GM18868 (cell line): Measurements from ENCODE around the gene TP53I3.
"Not testable (repeated sequence)": the region's sequence is repeated elsewhere in the genome, so short reads cannot be mapped to it uniquely, and the experiment has no call there.

ENCODE experiments used
- ATAC-seq: cut with Tn5 transposase; IDR thresholded peaks from one replicate; pipeline ENCODE4 v1.9.1; 2021; ENCODE audit warnings: mild to moderate bottlenecking, moderate library complexity; ENCODE audit not compliant: unreplicated experiment

The TP53I3 gene, protein sequence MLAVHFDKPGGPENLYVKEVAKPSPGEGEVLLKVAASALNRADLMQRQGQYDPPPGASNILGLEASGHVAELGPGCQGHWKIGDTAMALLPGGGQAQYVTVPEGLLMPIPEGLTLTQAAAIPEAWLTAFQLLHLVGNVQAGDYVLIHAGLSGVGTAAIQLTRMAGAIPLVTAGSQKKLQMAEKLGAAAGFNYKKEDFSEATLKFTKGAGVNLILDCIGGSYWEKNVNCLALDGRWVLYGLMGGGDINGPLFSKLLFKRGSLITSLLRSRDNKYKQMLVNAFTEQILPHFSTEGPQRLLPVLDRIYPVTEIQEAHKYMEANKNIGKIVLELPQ

DNA sequence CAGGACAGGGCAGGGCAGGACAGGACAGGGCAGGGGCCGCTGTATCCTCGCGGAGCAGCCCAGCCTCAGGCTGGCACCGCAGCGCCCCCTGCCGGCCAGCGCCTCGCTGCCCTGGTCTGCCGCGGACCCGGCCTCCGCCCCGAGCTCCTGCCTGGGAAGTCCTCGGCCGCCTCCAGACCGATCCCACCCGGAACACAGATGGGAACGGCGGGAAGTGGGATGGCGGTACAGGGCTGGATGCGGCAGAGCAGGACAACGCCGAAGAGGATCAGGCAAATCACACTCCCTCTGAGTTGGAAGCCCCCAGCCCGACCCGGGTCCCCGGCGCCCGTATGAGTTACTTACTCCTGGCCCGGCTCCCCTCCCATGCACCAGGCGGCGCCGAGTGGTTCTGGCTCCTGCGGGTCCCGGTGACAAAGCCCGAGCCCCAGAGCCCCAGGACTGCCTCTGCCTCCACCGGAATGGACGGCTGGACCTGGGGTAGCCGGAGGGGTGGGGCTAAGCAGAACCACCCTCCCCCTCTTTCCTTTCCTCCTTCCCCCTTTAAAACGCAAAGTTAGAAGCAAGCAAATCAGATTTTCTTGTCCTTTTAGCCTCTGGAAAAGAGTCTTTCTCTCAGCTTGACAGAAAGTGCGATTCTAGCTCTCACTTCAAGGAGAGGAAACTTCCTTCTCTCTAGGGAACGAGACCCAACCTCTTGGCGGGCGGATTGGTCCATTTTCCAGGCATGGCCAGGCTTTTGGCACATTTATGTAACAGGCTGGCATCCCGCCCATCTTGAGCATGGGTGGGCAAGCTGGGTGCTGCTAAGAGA, at the start of gene TP53I3:
Gene TP53I3 (minus strand): TSS at position 449 of the 814 bp plus-strand sequence. CDS start 508 bp downstream, outside the sequence.
- peak; percentile 72 for ATAC-seq

GRCh38 chr2:24132543-24132942, 47.9 kb upstream of the TP53I3 start:
- ATAC-seq: no peak

DNA sequence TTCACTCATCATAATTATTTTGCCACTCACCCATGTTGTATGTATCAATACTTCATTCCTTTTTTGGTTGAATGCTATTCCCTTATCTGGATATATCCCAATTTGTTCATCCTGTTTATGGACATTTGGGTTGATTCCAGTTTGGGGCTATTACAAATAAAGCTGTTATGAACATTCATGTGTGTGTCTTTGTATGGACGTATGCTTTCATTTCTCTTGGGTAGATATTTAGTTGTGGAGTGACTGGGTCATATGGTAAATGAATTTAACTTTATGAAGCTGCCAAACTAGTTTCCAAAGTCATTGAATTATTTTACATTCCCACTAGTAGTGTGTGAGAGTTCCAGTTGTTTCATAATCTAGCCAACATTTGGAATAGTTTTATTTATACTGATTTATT, 41.3 kb upstream of the TP53I3 start:
- no peak for ATAC-seq

GRCh38 chr2:24123922-24124580, 39.4 kb upstream of the TP53I3 start:
- peak; percentile 5 for ATAC-seq

DNA sequence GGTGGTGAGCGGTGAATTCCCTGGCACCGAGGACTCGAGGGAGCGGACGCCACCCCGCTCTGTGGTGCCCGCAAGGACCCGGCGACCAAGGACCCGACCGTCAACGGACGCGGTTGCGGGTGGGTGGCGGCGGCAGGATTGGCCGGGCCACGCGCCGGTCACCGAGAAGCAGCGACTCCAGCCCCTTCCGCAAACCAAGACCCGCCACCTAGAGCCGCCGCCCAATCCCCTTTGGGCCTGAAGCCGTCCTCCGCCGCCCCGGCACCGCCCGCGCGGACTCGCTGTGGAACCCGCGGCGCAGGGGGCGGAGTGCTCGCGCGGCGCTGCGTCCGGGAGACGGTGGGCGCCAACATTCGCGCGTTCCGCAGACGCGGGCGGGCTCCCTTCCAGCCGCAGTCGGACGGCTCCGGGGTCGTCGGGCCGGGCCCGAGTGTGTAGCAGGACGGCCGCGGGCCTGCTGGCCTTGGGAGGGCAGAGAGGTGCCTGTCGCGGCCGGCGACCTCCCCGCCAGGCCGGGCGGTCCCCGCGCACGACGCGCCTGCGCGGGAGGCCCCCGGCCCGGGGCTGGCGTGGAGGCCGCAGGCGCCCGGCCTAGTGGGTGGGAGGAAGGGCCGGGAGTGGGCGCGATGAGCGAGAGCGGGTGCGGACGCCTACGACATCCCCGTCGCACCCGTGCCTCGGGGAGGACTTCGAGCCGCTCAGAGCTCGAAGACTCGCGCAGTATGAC, 38.7 kb upstream of the TP53I3 start, which contains the start of the genes FAM228B and PFN4:
Gene FAM228B (plus strand): TSS at position 275 of the 727 bp plus-strand sequence. CDS start 893 bp downstream, outside the sequence.
Gene PFN4 (minus strand): TSS at position 140 of the 727 bp plus-strand sequence. CDS start 799 bp downstream, outside the sequence.
- ATAC-seq: peak; percentile 93

- no peak for ATAC-seq
Observed at GRCh38 chr2:24122366-24123194, 37.9 kb upstream of the TP53I3 start.

GRCh38 chr2:24121469-24121868, 36.8 kb upstream of the TP53I3 start:
- no peak for ATAC-seq

- no peak for ATAC-seq
Observed at GRCh38 chr2:24121066-24121465, 36.4 kb upstream of the TP53I3 start.

GRCh38 chr2:24117902-24118301, 33.3 kb upstream of the TP53I3 start:
- no peak for ATAC-seq

GRCh38 chr2:24115057-24115456, 30.4 kb upstream of the TP53I3 start:
- ATAC-seq: no peak

- ATAC-seq: no peak
Observed at GRCh38 chr2:24111407-24111901, 26.8 kb upstream of the TP53I3 start.

GRCh38 chr2:24110660-24111303, 26.1 kb upstream of the TP53I3 start:
- no peak for ATAC-seq

DNA sequence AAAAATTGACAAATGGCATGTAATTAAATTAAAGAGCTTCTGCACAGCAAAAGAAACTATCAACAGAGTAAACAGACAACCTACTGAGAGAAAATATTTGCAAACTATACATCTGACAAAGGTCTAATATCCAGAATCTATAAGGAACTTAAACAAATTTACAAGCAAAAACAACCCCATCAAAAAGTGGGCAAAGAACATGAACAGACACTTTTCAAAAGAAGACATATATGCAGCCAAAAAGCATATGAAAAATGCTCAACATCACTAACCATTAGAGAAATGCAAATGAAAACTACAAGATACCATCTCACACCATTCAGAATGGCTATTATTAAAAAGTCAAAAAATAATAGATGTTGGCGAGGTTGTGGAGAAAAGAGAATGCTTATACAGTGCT, 24.8 kb upstream of the TP53I3 start:
- not testable (repeated sequence) for ATAC-seq

- ATAC-seq: no peak
Observed at GRCh38 chr2:24107336-24107735, 22.7 kb upstream of the TP53I3 start.

GRCh38 chr2:24106786-24107185, 22.2 kb upstream of the TP53I3 start:
- no peak for ATAC-seq

DNA sequence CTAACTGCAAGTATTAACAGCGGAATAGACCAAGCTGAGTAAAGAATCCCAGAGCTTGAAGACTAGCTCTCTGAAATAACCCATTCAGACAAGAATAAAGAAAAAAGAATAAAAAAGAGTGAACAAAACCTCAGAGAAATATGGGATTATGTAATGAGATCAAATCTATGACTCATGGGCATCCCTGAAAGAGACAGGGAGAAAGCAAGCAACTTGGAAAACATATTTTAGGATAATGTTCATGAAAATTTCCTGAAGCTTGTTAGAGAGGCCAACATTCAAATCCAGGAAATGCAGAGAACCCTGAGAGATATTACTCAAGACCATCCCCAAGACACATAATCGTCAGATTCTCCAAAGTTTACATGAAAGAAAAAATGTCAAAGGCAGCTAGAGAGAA, 21.2 kb upstream of the TP53I3 start:
- no peak for ATAC-seq

DNA sequence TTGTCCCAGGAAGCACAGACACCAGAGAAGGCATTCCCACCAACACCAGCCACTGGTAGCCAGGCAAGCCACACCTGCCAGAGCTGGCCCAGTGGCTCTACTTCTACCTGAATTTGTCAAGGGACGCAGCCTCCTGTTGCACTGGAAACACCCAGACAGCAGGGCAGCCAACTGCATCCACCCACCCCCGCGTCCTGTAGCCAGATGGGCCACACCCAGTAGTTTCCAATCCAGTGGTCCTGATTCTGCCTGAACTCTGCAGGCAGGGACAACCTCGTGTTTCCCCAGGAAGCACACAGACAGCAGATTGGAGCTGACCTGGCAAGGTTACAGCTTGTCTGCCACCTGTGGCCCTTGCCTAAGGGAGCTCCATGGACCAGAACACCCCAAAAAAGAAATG, 20.3 kb upstream of the TP53I3 start:
- no peak for ATAC-seq

GRCh38 chr2:24104110-24104650, 19.5 kb upstream of the TP53I3 start:
- ATAC-seq: no peak

- ATAC-seq: no peak
Observed at GRCh38 chr2:24102677-24103076, 18.0 kb upstream of the TP53I3 start.
